HG03439 (cell line): ENCODE measurements around the gene PIP5KL1.

ENCODE experiments used
- ATAC-seq: cut with Tn5 transposase; IDR thresholded peaks from one replicate; pipeline ENCODE4 v1.9.1; 2021; ENCODE audit warnings: mild to moderate bottlenecking, moderate library complexity; ENCODE audit not compliant: unreplicated experiment

PIP5KL1 gene

DNA sequence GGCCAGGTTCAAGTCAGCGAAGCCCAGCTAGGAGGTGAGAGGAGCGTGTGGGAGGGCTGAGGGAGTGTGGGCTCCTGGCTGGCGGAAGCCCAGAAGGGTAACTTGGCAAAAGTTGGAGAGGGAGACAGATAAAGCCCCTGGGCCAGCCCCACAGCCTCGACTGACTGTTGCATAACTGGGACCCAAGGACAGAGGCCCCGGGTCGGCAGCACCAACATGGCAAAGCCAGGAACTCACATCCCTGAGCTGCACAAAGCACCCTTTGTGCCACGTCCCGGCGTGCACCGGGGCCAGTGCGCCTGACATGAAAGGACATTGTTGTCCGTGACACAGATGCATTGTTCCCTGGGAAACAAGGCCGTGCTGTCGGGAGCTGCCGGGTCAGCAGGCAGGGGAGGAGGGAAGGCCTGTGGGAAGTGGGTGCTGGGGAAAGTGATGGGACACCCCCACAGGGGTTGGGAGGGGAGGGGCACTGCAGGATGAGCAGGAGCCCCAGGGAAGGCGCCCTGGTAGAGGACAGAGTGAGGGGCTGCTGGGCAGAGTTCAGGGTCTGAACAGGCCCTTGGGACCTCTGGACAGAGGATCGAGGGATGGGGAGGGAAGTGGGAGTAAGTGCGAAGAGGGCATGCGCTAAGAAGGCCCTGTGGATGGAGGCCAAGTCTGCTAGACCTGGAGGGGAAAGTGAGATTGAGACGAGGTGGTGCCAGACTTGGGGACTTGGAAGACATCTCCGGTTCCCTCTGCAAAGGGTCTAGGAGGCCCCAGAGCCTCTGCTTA lies 20.1 kb upstream of the PIP5KL1 start:
- ATAC-seq, result no peak

DNA sequence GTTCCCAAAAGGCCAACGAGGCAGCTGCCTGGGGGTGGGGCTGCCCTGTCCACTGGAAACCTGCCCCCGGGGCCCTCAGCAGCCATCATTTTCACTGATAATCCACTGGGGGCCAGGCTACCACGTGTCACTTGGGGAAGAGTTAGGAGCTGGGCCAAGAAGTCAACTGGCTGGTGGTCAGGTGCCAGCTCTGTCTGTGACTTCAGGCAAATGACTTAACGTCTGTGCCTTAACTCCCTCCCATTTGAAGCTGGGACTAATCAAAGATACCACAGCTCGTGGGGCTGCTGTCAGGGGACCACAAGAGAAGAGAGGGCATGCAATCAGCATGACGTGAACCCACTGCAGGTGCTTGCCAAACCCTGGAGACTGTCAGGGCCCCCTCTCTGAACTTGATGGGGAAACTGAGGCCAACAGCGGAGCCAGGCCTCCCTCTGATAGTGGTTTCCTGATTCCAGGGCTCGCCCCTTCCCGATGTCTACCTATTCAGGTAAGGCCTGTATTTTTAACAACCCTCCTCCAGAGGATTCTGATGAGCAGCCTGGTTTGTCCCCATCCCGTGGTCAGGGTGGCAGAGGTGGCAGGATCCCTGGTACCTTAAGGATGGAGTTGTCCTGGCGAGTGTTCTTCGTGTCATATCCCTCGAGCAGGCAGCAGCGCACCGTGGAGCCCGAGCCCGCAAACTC lies 19.4 kb upstream of the PIP5KL1 start:
- no peak for ATAC-seq

DNA sequence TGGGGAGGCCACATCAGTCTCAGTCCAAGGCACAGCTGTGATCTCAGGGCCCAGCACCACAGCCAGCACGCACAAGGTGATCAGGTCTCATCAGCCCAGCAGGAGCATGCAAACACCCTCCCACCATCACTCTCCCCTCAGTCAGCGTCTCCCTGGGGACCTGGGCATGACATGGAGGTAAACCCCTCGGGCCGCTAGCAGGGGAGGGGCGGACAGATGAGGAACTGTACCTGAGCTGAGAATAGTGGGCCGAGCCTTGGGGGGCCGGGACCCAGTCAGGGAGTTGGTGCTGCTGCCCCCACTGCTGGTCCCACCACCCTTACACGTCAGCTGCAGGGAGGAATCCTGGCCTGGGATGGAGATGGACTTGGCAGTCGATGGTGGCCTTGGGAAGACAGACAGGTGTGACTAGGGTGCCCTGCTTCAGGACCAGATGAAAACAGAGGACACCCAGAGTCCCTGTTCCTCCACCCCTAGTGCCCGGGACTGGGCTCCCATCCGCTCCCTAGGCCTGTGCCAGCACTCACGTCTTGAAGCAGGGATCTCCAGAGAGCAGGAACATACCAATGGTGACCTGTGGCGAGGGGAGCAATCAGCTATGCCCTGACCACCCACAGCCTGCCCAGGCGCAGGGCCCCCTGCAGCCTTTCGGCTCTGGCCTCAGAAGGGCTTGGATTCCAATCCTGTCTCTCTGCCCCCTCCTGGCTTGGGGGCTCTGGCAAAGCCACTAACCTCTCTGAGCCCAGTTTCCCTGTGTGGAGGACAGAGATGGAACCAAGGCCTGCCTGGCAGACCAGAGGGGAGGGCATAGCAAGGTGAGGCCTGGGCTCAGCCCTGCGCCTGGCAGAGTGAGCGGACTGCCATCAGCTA lies 17.5 kb upstream of the PIP5KL1 start:
- ATAC-seq, result no peak

DNA sequence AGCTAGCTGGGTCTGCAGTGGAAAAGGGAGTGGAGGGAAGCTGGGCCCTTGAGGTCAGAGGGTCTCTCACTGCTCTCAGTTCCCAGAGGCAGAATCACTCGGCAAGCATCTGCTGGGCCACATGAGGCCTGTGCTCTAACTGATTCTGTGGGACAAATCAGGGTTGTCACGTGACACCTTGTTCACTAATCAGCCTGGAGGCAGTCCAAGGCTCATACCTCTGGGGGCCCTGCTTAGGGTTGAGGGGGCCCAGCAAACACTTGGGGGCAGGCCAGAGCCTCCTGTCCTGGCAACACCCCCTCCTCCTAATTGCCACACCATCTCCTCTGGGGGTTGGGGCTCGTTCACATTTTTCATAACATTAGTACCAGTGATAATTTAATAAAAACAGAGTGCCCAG lies 16.2 kb upstream of the PIP5KL1 start:
- no peak for ATAC-seq

DNA sequence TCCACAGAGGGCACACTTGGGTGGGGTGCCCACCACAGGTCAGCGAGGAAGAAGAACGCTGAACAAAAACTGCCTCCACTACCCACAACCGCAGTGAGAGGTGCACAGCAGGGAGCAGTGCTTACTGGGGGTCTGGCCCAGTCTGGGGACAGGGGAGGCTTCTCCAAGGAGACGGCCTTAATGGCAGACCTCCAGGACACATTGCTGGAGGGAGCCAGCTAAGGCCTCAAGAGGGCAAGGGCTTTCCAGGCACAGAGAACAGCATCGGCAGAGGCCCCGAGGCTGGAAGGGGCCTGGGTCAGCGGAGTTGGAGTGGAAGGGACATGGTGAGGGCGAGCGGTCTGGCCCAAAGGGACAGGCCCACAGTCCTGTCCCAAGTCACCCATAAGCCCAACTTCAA lies 15.4 kb upstream of the PIP5KL1 start:
- ATAC-seq, result no peak

DNA sequence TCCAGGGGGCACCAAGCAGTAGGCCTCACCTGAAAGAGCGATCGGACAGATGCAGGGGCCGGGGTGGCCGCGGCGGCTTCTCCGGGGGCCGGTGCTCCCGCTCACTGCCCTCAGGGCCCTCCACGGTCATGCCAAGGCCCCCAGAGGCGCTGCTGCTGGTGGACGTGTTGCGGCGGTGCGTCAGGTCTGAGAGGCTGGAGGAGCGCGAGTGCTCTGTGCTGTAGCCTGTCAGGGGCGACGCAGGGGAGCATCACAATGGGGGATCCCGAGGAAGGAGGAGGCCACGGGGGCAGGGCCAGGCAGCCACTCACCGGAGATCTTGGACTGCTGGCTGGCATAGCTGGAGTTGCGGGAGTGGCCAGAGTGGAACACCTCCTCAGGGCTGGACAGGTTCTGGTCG lies 14.8 kb upstream of the PIP5KL1 start:
- ATAC-seq, result no peak

DNA sequence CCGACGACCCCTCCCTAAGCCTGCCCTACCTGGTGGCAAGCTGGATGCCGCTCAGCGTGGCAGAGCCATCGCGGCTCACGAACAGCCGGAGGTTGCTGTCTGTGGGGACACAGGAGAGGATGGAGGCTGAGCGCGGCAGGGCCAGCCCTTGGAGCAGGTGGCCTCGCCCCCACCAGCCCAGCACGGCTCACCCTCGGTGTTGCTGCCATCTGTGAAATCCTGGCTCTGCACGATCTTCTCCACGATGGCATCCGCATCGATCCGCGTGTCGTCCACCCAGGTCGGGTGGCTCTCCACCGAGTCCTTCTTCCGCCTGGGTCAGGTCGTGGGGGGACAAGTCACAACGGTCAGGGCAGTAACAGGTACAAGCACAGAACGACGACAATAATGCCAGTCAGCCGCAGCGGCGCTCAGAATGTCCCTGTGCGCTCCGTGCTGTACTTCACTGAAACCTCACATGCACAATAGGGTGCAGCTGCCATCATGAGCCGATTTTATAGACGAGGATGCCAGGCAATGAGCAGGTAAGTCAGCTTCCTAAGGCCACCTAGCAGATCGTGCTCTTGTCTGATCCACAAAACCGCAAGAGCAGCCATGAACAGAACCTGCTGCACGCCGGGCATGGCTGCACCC lies 14.1 kb upstream of the PIP5KL1 start:
- no peak for ATAC-seq

DNA sequence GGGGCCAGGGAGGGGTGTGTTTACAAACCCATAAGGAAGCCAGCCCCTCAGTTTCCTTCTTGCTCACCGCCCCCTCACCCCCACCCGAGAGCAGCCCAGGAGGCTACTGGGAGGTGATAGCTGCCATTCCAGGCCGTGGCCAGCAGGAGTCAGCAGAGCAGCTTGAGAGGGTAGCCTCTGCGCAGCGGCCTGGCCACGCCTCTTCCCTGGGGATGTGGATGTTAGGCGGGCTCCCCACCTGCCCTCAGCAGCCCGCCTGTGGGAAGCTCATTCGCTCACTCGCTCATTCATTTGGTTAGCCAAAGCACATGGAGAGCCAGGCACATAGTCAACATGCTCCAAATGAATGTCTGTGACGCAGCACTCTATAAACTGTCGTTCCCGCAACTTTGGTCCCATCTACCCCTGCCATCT lies 13.2 kb upstream of the PIP5KL1 start:
- peak; percentile 40 for ATAC-seq

DNA sequence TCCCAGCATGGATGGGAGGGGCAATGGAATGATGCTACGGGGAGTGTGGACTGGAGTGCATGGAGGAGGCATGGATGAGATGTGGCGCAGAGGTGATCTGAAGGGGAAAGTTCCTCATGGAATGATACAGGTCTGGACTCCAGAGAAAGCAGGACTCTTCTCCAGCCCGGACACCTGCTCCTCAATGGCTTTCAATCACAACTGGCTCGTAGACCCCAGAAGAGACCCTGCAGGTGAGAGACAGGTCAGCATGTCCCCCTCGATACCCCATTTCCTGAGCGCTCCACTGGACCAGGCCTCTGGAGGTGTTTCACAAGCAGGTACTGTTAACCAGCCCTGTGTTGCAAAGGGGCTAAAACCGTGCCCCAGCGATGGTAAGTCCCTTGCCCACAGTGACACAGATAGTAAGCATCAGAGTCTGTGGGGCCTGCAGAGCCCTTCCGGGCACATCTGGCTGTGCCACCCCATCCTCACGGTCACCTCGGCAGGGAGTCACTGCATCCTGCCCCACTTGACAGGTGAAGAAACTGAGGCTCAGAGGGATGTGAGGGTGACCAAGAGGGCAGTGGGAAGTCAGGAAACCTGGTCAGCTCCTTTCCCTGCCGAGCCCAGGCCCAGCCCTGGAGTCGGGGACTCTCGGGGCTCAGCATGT lies 12.6 kb upstream of the PIP5KL1 start:
- peak; percentile 4 for ATAC-seq

DNA sequence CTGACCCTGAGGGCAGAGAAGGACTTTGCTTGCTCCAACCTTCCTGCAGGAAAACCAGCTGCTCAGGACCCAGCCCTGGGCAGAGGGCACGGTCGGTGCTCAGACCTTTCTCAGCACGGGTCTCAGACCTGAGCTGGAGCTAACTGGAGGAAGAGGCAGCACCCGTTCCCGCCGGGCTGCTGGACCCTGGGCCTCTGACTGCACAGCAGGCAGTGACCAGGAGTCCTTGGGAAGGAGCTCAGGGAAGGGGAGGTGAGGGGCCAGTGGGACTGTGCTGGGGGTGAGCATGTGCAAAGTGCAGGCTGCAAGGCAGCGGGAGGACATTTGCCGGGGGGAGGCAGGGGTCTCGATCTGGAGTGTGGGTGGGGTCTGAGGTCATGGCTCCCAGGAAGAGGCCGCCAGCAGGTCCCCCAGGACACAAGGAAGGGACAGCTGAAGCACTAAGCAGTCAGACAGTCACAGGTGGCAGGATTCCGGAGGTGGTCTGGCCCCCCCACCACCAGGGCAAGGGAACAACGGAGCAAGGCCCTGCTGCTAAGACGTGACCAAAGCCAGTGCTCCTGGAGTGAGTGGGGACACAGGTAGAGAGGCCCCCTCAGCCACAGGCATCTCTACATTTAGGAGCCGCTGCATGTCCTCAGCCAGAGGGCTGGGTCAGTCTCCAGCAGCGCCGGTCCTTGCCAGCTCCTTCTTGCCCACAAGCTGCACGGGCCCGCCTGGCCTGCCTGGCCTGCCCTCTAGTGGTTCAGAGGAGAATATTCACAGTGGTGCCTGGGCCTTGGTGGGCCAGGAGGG lies 11.8 kb upstream of the PIP5KL1 start:
- no peak for ATAC-seq

DNA sequence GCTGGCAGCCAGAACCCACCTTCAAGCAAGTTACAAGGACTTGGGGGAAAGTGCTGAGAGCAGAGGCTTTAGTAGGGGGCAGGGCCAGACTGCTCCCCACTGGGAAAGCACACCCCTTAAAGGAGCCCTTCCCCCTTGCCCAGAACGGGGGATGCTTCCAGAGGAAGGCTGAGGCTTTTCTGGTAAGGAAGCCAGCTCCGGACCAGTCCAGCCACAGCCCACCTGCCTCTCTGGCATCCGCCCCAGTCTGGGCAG lies 11.3 kb upstream of the PIP5KL1 start:
- no peak for ATAC-seq

DNA sequence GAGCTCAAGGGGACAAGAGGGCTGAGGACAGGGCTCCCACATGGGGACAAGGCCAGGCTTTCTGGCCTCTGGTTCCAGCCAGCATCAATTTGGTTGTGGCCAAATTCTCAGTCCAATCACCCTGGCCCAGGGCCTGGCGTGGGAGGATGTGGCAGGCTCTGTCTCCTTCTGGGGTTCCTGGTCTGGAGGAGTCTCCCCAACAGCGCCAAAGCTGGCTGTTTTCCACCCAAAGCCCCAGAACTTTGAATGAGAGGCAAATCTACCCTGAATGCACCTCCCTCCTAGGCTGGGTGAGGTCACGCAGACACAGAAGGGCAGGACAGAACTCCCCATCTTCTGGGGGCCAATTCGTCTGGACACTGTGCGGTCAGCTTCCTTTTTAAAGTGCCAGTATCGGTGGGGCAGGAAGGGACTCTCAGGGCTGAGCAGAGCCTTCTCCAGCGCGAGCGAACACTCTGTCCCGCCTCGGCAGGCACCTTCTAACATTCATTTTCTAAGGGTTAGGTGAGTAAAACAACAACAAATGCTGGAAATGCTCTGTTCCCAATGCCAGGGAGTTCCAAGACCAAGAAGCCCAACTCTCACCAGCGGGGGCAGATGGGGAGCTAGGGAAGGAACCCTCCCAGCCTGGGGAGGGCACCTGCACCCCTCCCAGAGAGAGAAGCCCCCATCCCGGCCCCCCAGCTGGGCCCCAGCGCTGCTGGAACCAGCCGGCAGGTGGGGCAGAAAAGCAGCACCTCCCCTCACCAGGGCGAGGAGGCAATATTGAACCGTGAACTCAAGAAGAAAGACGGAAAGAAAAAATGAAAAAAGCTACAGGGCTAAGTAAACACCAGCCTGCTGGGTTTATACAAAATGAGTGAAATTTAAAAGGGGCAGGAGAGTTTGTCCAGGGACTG lies 10.7 kb upstream of the PIP5KL1 start:
- ATAC-seq, result no peak

DNA sequence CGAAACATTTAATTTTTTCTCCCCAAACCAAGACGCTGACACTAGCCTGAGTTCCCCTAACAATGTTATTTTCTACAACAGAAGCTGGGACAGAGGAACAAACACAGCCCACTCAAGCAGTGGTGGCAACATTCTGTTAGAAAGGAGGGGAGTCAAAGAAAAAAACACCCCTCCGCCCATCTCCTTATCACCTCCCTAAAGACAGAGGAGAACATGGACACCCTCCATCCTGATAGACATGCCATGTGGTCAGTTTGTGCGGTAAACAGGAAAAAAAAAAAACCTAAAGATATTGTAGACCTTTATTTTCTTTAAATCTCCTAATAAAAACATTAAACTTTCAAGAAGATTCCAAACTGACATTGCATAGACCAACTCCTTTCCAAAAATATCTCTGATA lies 10.0 kb upstream of the PIP5KL1 start:
- no peak for ATAC-seq

DNA sequence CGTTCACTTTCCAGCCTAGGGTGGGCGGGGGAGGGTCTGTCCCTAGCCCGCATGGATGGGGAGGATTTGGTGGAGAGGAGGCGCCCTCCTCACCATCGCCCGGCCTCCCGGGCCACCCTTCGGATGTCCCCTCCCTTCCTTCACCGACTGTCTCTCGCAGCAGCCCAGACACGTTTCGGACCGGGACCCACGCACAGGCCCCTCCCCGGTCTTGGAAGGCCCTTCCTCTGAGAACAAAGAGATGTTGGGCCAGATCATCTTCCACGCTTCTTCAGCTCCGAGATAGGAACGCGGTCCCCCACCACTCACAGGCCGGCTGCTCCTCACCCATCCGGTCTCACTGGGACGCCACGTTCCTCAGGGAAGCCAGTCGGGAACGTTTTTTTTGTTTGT lies 7.7 kb upstream of the PIP5KL1 start:
- ATAC-seq, result no peak

DNA sequence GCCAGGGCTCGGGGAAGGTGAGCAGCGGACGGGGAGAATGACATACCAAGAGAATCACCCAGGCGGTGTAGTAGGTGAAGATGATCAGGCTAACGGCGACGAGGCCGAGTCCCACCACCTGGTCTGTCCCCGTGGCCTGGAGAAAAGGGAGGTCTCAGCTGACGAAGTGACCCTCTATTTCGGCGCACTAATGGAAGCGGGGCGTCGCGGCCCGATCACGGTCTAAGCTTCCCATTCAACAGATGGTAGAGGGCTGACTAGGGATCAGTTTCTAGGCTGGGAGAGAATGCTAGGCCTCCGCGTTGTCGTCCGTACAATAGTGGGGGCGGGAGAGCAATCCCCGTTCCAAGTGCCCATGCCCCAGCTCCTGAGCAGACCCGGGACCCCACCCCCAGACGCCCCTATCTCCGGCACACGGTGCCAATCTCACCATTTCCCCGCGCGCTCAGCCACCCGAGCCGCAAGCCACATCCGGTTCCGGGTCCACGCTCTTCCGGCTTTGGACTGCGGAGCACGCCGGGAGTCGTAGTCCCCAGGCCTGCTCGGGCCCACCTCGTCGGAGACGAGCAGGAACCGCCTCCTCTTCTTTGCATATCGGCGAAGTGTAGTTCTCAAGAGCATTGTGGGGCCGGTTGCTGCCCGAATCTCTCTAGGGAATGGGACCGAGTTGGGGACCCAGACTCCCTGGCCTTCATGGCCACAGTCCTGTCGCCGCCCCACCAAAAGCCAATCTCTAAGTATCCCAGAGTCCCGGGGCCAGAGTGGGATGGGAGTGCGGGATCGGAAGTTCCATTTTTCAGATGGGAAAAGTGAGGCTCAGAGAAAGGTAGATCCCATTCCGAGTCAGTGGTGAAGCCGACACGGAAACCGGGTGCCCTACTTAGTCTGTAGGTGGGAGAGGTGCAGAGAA lies 7.1 kb upstream of the PIP5KL1 start, which contains the start of gene DPM2:
Gene DPM2, minus strand, starts transcription at position 467 of the 910 bp plus-strand sequence. Its CDS starts 34 bp downstream, at position 433.
- ATAC-seq, result peak; percentile 66

DNA sequence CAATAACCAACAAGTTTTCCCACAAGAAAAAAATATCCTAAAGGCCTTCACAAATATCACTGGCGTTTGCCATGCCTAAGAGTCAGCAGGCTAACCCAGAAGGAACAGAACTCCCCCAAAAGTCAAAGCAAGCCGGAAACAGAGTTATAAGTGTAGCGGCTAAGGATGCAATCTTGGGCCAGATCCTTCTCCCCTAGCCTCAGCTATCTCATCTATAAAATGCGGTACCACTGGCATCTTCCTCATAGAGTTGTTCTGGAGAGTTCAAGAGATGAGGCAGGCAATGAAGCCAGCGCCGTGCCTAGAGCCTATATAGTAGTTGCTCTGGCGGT lies 6.4 kb upstream of the PIP5KL1 start:
- no peak for ATAC-seq

DNA sequence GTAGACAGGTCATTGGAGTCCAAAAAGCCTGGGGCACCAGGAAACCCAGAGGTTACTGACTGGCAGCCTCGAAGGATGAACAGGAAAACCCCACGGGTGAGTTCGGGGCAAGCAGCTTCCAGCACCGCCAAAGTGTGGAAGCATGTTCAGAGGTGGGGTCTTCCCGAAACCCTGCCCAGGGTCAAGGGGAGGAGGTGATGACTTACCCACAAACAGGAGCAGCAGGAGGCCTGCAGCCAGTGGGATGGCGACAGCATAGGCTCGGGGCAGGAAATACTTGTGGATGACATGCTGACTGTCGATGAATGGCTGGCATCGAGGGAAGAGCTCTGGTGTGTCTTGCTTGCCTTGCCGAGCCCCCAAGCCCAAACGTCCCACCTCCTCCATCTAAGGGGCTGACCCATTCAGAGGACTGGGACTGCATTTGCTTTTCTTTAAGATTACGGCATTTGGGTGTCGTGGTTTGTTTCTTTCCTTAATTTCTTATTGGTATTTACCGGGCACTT lies 5.8 kb upstream of the PIP5KL1 start:
- no peak for ATAC-seq

DNA sequence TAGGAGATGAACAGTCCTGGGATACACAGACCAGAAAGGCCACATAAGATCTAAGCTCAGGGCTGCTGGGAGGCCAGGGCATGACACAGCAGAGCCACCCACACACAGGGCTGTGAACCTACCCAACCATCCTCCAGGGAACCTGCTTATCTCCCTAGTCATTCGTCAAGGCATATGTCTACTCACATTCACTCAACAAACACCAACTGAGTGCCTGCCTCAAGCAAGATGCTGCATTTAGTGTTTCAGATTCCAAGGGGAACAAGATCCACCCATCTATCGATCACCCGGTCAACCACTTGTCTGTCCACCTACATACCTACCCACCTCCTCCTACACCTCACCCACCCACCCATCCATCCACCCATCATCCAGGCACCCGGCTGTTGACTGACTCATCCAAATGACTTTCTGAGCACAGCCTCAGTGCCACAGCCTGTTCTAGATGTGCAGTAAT lies 5.2 kb upstream of the PIP5KL1 start:
- ATAC-seq, result no peak
